RWPE2 (cell line): Measurements from ENCODE around the gene DBP.

Source experiments
- ATAC-seq: fragments of 200-7000 bp; cut with Tn5 transposase; 3 replicates; pipeline ENCODE4 v1.9.1; 2021; ENCODE audit warnings: low read depth
- DNase-seq: peaks from one replicate; pipeline ENCODE4 v3.0.0-alpha.2; 2020; ENCODE audit warnings: low spot score
- H3K27ac ChIP-seq: fragments of 450-650 bp; 2 replicates; pipeline ENCODE4 v1.5.1; 2017; ENCODE audit warnings: mild to moderate bottlenecking; ENCODE audit not compliant: poor library complexity, severe bottlenecking
- H3K27me3 ChIP-seq: fragments of 250-450 bp; sonication (Bioruptor Pico); 2 replicates; pipeline ENCODE4 v1.5.1; 2021; ENCODE audit warnings: mild to moderate bottlenecking, moderate library complexity; ENCODE audit not compliant: insufficient read depth, poor library complexity, severe bottlenecking
- H3K36me3 ChIP-seq: fragments of 250-450 bp; sonication (Bioruptor Pico); 2 replicates; pipeline ENCODE4 v1.5.1; 2020; ENCODE audit warnings: low read depth, mild to moderate bottlenecking, moderate library complexity
- H3K4me1 ChIP-seq: fragments of 250-450 bp; sonication (Bioruptor Pico); 2 replicates; pipeline ENCODE4 v1.5.1; 2021; ENCODE audit warnings: mild to moderate bottlenecking, moderate library complexity; ENCODE audit not compliant: insufficient read depth, poor library complexity, severe bottlenecking
- H3K4me3 ChIP-seq: fragments of 250-450 bp; sonication (Bioruptor Pico); 2 replicates; pipeline ENCODE4 v1.5.1; 2021; ENCODE audit warnings: mild to moderate bottlenecking, moderate library complexity; ENCODE audit not compliant: severe bottlenecking
- H3K9me3 ChIP-seq: fragments of 250-450 bp; sonication (Bioruptor Pico); 2 replicates; pipeline ENCODE4 v1.5.1; 2021; ENCODE audit warnings: mild to moderate bottlenecking, moderate library complexity; ENCODE audit not compliant: severe bottlenecking
- TF ChIP-seq, protein P1 (sequence below): fragments of 450-650 bp; IDR thresholded peaks from one replicate; pipeline ENCODE4 v1.5.1; 2017; ENCODE audit warnings: mild to moderate bottlenecking, moderate library complexity; ENCODE audit not compliant: poor library complexity, severe bottlenecking

Gene DBP

DNA sequence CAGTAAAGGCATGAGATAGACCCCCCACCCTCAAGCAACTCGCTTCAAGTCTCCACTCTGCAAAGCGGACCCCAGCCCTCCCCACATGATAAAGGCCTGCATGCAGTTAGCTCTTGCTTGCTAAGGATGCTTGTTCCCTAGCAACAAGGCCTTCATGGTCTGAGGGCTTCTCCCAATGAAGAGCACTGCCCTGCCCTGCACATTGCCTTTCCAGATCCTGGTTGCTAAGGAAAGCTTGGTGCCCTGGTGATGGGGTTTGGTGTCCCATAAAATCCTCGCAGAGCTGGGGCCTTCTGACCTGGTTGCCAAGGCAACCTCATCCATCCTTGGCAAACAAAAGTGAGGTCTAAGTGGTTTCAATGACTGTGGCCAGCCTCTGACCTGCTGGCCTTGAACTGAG is 6.0 kb downstream of the DBP start:
- no peak overlapping the region for H3K4me3 ChIP-seq
- ATAC-seq, result no peak
- DNase-seq, result no peak
- TF ChIP-seq, protein P1, sequence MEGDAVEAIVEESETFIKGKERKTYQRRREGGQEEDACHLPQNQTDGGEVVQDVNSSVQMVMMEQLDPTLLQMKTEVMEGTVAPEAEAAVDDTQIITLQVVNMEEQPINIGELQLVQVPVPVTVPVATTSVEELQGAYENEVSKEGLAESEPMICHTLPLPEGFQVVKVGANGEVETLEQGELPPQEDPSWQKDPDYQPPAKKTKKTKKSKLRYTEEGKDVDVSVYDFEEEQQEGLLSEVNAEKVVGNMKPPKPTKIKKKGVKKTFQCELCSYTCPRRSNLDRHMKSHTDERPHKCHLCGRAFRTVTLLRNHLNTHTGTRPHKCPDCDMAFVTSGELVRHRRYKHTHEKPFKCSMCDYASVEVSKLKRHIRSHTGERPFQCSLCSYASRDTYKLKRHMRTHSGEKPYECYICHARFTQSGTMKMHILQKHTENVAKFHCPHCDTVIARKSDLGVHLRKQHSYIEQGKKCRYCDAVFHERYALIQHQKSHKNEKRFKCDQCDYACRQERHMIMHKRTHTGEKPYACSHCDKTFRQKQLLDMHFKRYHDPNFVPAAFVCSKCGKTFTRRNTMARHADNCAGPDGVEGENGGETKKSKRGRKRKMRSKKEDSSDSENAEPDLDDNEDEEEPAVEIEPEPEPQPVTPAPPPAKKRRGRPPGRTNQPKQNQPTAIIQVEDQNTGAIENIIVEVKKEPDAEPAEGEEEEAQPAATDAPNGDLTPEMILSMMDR, result no peak
- no peak overlapping the region for H3K27ac ChIP-seq
- H3K27me3 ChIP-seq, result no peaks in the 10 kb centered on the region
- H3K4me1 ChIP-seq, result peaks cover 29% of the 10 kb centered on the region
- H3K9me3 ChIP-seq, result no peaks in the 10 kb centered on the region
- H3K36me3 ChIP-seq, result peaks cover 17% of the 10 kb centered on the region

DNA sequence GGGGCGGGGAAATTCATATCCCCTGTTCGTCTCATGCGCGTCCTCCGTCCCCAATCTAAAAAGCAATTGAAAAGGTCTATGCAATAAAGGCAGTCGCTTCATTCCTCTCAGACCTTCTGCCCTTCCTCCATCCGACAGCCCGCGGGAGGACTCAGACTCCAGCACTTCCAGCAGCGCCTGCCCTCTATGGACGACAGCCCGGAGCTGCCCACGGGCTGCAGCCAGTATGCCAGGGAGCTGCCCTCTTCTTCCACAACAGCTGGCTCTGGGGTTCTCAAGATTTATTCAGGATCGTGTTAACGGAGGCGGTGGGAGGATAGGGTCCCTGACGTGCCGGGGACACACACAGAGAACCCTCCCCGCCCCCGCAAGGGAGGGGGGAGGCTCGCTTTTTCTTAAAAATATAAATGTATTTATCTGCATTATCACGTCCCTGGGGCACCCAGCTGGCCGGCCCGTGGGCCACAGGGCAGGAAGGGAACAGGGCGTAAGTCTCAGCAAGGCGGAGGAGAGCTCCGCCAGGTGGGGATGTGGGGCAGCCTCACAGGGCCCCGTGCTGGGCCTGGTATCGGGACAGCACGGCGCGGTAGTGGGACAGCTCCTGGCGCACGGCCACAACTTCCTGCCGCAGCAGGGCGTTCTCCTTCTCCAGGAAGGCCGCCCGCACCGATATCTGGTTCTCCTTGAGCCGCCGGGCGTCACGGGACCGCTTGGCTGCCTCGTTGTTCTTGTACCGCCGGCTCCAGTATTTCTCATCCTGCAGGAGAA is 6.7 kb downstream of the DBP start:
- TF ChIP-seq, protein P1, result no peak
- ATAC-seq (no peak), DNase-seq (no peak)
- Histone ChIP-seq H3K27ac (no peak overlapping the region), H3K27me3 (no peaks in the 10 kb centered on the region), H3K4me3 (no peak overlapping the region), H3K4me1 (peaks cover 29% of the 10 kb centered on the region), H3K9me3 (no peaks in the 10 kb centered on the region), H3K36me3 (peaks cover 17% of the 10 kb centered on the region)

DNA sequence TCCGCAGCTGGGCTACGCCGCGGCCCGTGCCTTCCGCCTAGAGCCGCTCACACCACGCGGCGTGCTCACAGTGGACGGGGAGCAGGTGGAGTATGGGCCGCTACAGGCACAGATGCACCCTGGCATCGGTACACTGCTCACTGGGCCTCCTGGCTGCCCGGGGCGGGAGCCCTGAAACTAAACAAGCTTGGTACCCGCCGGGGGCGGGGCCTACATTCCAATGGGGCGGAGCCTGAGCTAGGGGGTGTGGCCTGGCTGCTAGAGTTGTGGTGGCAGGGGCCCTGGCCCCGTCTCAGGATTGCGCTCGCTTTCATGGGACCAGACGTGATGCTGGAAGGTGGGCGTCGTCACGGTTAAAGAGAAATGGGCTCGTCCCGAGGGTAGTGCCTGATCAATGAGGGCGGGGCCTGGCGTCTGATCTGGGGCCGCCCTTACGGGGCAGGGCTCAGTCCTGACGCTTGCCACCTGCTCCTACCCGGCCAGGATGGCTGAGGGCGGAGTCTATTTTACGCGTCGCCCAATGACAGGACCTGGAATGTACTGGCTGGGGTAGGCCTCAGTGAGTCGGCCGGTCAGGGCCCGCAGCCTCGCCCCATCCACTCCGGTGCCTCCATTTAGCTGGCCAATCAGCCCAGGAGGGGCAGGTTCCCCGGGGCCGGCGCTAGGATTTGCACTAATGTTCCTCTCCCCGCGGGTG is 7.4 kb downstream of the DBP start:
- DNase-seq (no peak), ATAC-seq (no peak)
- TF ChIP-seq, protein P1, result no peak
- peaks cover 17% of the 10 kb centered on the region for H3K36me3 ChIP-seq
- no peak overlapping the region for H3K4me3 ChIP-seq
- no peaks in the 10 kb centered on the region for H3K27me3 ChIP-seq
- H3K4me1 ChIP-seq, result peaks cover 23% of the 10 kb centered on the region
- no peaks in the 10 kb centered on the region for H3K9me3 ChIP-seq
- no peak overlapping the region for H3K27ac ChIP-seq

DNA sequence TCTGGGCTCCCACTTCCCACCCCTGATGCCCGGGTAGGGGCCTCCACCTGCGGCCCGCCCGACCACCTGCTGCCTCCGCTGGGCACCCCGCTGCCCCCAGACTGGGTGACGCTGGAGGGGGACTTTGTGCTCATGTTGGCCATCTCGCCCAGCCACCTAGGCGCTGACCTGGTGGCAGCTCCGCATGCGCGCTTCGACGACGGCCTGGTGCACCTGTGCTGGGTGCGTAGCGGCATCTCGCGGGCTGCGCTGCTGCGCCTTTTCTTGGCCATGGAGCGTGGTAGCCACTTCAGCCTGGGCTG is 7.9 kb downstream of the DBP start:
- Histone ChIP-seq H3K4me1 (peaks cover 21% of the 10 kb centered on the region), H3K36me3 (peaks cover 17% of the 10 kb centered on the region), H3K27me3 (no peaks in the 10 kb centered on the region), H3K9me3 (no peaks in the 10 kb centered on the region), H3K4me3 (no peak overlapping the region), H3K27ac (no peak overlapping the region)
- TF ChIP-seq, protein P1, result no peak
- DNase-seq (no peak), ATAC-seq (no peak)
